ENCODE data around the gene CCDC183. TPM values are rescaled to one million over a fixed set of nuclear protein-coding genes. Genes with fewer than 3 reads are reported as not detected.

CCDC183 gene
- total and polyA plus RNA-seq, 10 of the 15 experiments (the other 5 are each of a cell fraction or from before 2014, with no cell fraction given): 0.04 to 1.2 (median 0.55) TPM; not detected in 5

- RAD21 ChIA-PET (ENCODE audit: unreplicated experiment): no interaction called here
- Histone ChIP-seq H3K4me3 (no peak overlapping the region), H4K20me1 (ENCODE audit: control insufficient read depth, insufficient read depth) (no peaks in the 10 kb centered on the region; the same call in 1 of the 2 replicates), H2AFZ (ENCODE audit: control insufficient read depth, low read depth, low read length) (no peak overlapping the region), H3K4me1 (ENCODE audit: control insufficient read depth, insufficient read depth, low read length) (peaks cover 7% of the 10 kb centered on the region), H3K36me3 (ENCODE audit: control insufficient read depth in 2 of 2, insufficient read depth in 2 of 2, low read length in 1 of 2) (peaks cover 4 to 8% of the 10 kb centered on the region in 2 experiments; a peak in 3 of 4 replicates), H3K79me2 (ENCODE audit: control insufficient read depth, insufficient read depth, low read length) (peaks cover 10% of the 10 kb centered on the region; the same call in 1 of the 2 replicates), H3K27me3 (replicated peaks in 1 of 2; ENCODE audit: control insufficient read depth in 2 of 2, insufficient read depth in 2 of 2, low read length in 1 of 2) (no peaks in the 10 kb centered on the region; a peak in 1 of 4 replicates), H3K9ac (ENCODE audit: control insufficient read depth, insufficient read depth, low read length) (no peak overlapping the region), H3K9me3 (replicated peaks; ENCODE audit: control insufficient read depth, insufficient read depth, low read length) (peaks cover 4% of the 10 kb centered on the region; the same call in 1 of the 3 replicates), H3K4me2 (ENCODE audit: control insufficient read depth, insufficient read depth) (no peak overlapping the region), H3K27ac (ENCODE audit: control insufficient read depth, insufficient read depth) (no peak overlapping the region)
- CTCF ChIA-PET: interaction anchor here (0.6 to 1.2 kb wide), 2 partner anchors 47 to 54 kb away, joined by 3 to 4 read pairs; no protein-coding TSS in a partner anchor
- BruUV-seq (replicated peaks): no TSS peak
- TF ChIP-seq ZNF24 (IDR thresholded peaks at IDR 0.05): no peak
- peak; percentile 12; the same call in 1 of the 3 replicates for TF ChIP-seq POU2F2 (IDR thresholded peaks at IDR 0.05; ENCODE audit: borderline replicate concordance, low read depth, low read length)
- no peak for TF ChIP-seq NBN (IDR thresholded peaks at IDR 0.05)
- no peak for TF ChIP-seq CTCF (IDR thresholded peaks at IDR 0.05 in 2 of 3, conservative IDR thresholded peaks at IDR 0.05 in 1 of 3; ENCODE audit: control insufficient read depth in 2 of 3, extremely low read depth in 1 of 3, insufficient read depth in 1 of 3, low read depth in 3 of 3, low read length in 3 of 3)
- TF ChIP-seq POLR2AphosphoS2 (IDR thresholded peaks at IDR 0.05; ENCODE audit: low read depth, low read length): peak; percentile 22; the same call in 1 of the 2 replicates
- peak; percentile 34; the same call in 1 of the 2 replicates for TF ChIP-seq POLR2A (IDR thresholded peaks at IDR 0.05; ENCODE audit: low read depth, low read length)
- TF ChIP-seq EED (IDR thresholded peaks at IDR 0.05; ENCODE audit: low read depth): no peak
- POLR2A ChIA-PET: interaction anchor here (1.0 kb wide), 1 partner anchor 40 kb away, joined by 3 read pairs; no protein-coding TSS in a partner anchor
- in situ Hi-C loops (cut with MboI): no loop called here
- DNase-seq (ENCODE audit: low read depth, low spot score) (no peak), ATAC-seq (no peak), FAIRE-seq (no peak)
- intact Hi-C loops (cut with micrococcal nuclease; ENCODE audit: unreplicated experiment): loop anchor here (5.0 kb wide), 1 partner anchor 91 kb away; the partner anchor contains the start of gene FBXW5
- 78% methylated on average over 23 of the region's 23 CpGs for WGBS (ENCODE audit: insufficient coverage, insufficient replicate concordance, low lambda C conversion rate, missing lambda C conversion rate)
- SMC1A ChIA-PET (ENCODE audit: uncharacterized antibody, unreplicated experiment): no interaction called here
Measured at GRCh38 chr9:136850866-136851775, 55.0 kb downstream of the CCDC183 start.
